SK-N-MC (cell line): Measurements from ENCODE around the gene POLG.

Source experiments
- EZH2 ChIP-seq: fragments of 200-600 bp; sonication (generic); IDR thresholded peaks from one replicate; pipeline ENCODE4 v1.6.1; 2017; ENCODE audit warnings: antibody characterized with exemption
- FOXP2 ChIP-seq: optimal IDR thresholded peaks from 2 replicates; pipeline ENCODE3; 2011; ENCODE audit warnings: mild to moderate bottlenecking, moderate library complexity; ENCODE audit not compliant: insufficient read depth; ENCODE audit errors: extremely low read length, control extremely low read depth
- POLR2AphosphoS5 ChIP-seq: IDR thresholded peaks from 2 replicates; pipeline ENCODE4 v1.6.1; 2012; ENCODE audit warnings: mild to moderate bottlenecking, low read depth, low read length, borderline replicate concordance

GRCh38 chr15:89377024-89377841, 42.6 kb upstream of the POLG start:
- TF ChIP-seq POLR2AphosphoS5 (no peak), EZH2 (no peak), FOXP2 (no peak)
